Measurements from ENCODE around the gene AIMP1. TPM values are rescaled to one million over a fixed set of nuclear protein-coding genes. Genes with fewer than 3 reads are reported as not detected.
A peak's percentile ranks its signal among the peaks of the same experiment; 100 is the strongest.

AIMP1 gene
- total RNA-seq, 1 experiment from 2014 or later = 103 TPM

DNA sequence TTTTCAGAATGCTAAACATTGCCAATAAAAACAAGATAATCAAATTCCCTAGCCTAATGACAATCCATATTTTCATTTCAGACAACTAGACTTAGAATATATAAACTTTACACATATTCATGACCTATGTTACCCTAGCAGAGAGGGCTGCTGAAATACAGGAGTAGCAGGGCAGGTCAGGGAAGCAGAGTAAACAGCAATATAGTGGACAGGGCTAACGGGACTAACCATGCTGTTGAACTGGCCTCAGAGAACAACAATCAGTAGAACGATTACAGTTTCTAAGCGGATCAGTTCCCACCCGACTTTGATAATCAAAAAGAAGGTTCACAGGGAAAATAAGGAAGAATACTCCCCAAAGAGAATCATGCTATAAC lies 14.3 kb upstream of the AIMP1 start:
- Mint-ChIP-seq H3K4me3 (ENCODE audit: unreplicated experiment) (no peak overlapping the region), H3K27ac (ENCODE audit: low read depth, unreplicated experiment) (no peak overlapping the region), H3K9me3 (ENCODE audit: unreplicated experiment) (no peaks in the 10 kb centered on the region), H3K4me1 (ENCODE audit: insufficient read depth, unreplicated experiment) (peaks cover 6% of the 10 kb centered on the region), H3K36me3 (ENCODE audit: insufficient read depth, unreplicated experiment) (peaks cover 35% of the 10 kb centered on the region), H3K27me3 (ENCODE audit: insufficient read depth, unreplicated experiment) (no peaks in the 10 kb centered on the region)
- DNase-seq (ENCODE audit: unreplicated experiment) = no peak
- ChIA-PET CTCF (interaction anchor here (0.6 to 0.7 kb wide), 2 partner anchors 13 to 1456 kb away, joined by 3 to 4 read pairs; no protein-coding TSS in a partner anchor), POLR2A (interaction anchor here (0.7 to 1.0 kb wide), 2 partner anchors 14 to 26 kb away, joined by 3 read pairs; partner anchors contain the start of gene TBCK)
- BruUV-seq (replicated peaks) = no TSS peak
- TF ChIP-seq, protein P1, sequence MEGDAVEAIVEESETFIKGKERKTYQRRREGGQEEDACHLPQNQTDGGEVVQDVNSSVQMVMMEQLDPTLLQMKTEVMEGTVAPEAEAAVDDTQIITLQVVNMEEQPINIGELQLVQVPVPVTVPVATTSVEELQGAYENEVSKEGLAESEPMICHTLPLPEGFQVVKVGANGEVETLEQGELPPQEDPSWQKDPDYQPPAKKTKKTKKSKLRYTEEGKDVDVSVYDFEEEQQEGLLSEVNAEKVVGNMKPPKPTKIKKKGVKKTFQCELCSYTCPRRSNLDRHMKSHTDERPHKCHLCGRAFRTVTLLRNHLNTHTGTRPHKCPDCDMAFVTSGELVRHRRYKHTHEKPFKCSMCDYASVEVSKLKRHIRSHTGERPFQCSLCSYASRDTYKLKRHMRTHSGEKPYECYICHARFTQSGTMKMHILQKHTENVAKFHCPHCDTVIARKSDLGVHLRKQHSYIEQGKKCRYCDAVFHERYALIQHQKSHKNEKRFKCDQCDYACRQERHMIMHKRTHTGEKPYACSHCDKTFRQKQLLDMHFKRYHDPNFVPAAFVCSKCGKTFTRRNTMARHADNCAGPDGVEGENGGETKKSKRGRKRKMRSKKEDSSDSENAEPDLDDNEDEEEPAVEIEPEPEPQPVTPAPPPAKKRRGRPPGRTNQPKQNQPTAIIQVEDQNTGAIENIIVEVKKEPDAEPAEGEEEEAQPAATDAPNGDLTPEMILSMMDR (IDR thresholded peaks at IDR 0.05; ENCODE audit: unreplicated experiment) = no peak
- intact Hi-C loops (cut with micrococcal nuclease) = no loop called here

DNA sequence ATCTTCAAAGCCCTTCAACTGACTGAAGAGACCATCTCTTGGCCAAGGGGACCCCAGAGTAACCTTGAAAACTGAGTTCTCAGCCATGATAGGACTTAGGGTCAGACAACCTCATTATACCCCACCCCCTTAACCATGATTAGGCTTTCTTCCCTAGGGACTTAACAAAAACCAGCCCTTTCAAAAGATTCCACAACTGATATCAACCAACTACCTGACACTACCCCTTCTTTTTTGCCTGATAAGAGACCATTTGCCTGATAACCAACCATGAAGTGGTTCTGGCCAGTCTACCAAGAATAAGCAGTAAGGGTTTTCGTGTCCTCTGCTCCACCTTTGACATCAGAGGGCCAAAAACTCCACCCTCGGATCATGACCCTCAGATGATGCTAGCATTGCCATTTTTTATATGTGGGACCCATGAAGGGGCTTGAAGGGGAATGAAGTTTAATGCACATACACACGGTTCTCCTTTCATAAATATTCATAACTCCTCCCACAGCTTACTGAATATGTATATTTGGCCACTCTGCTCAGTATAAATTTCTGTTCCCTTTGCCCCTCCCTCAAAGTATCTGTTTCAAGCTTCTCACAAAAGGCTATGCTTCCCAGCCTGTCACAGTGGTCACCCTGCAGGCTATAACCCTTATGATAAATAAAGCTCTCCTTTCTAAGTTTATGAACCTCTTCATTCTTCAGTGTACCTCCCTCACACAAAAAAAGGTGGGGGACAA lies 12.6 kb upstream of the AIMP1 start:
- Mint-ChIP-seq H3K27ac (ENCODE audit: low read depth, unreplicated experiment) (no peak overlapping the region), H3K36me3 (ENCODE audit: insufficient read depth, unreplicated experiment) (peaks cover 35% of the 10 kb centered on the region), H3K27me3 (ENCODE audit: insufficient read depth, unreplicated experiment) (no peaks in the 10 kb centered on the region), H3K4me1 (ENCODE audit: insufficient read depth, unreplicated experiment) (peaks cover 6% of the 10 kb centered on the region), H3K4me3 (ENCODE audit: unreplicated experiment) (no peak overlapping the region), H3K9me3 (ENCODE audit: unreplicated experiment) (no peaks in the 10 kb centered on the region)
- intact Hi-C loops (cut with micrococcal nuclease) = no loop called here
- POLR2A ChIA-PET = interaction anchor here (0.7 to 2.0 kb wide), 5 partner anchors 10 to 1024 kb away, joined by 3 to 6 read pairs (median 3); partner anchors contain the start of gene TBCK
- DNase-seq (ENCODE audit: unreplicated experiment) = no peak
- TF ChIP-seq, protein P1 (IDR thresholded peaks at IDR 0.05; ENCODE audit: unreplicated experiment) = no peak
- CTCF ChIA-PET = interaction anchor here (0.6 to 1.4 kb wide), 4 partner anchors 9 to 506 kb away, joined by 3 to 4 read pairs (median 3); no protein-coding TSS in a partner anchor
- no TSS peak for BruUV-seq (replicated peaks)

DNA sequence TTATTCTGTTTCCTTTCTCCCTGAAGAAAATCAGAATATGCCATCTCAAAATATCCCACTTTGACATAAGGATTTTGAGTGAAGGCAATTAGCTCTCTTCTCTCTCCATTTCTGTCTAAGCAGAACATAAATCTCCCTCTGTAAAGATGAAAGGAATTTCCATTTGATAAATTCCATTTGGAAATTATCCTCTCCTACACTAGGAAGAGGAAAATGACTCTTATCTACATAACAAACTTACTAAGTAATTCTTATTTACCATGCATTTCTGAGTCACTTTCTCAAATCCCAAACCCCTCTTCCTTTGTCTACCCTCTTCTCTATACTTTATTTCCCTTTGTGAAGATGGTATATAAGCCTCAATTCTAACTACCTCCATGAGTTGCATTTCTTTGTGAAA lies 11.7 kb upstream of the AIMP1 start:
- POLR2A ChIA-PET = interaction anchor here (1.5 to 2.0 kb wide), 2 partner anchors 9 to 11 kb away, joined by 5 to 6 read pairs; partner anchors contain the start of gene TBCK
- H3K4me3 Mint-ChIP-seq (ENCODE audit: unreplicated experiment) = no peak overlapping the region
- H3K4me1 Mint-ChIP-seq (ENCODE audit: insufficient read depth, unreplicated experiment) = peaks cover 6% of the 10 kb centered on the region
- CTCF ChIA-PET = interaction anchor here (0.7 to 1.4 kb wide), 3 partner anchors 8 to 69 kb away, joined by 3 to 4 read pairs (median 3); no protein-coding TSS in a partner anchor
- H3K36me3 Mint-ChIP-seq (ENCODE audit: insufficient read depth, unreplicated experiment) = peaks cover 32% of the 10 kb centered on the region
- intact Hi-C loops (cut with micrococcal nuclease) = no loop called here
- no peak for DNase-seq (ENCODE audit: unreplicated experiment)
- BruUV-seq (replicated peaks) = no TSS peak
- H3K9me3 Mint-ChIP-seq (ENCODE audit: unreplicated experiment) = no peaks in the 10 kb centered on the region
- H3K27me3 Mint-ChIP-seq (ENCODE audit: insufficient read depth, unreplicated experiment) = no peaks in the 10 kb centered on the region
- TF ChIP-seq, protein P1 (IDR thresholded peaks at IDR 0.05; ENCODE audit: unreplicated experiment) = no peak
- H3K27ac Mint-ChIP-seq (ENCODE audit: low read depth, unreplicated experiment) = no peak overlapping the region

DNA sequence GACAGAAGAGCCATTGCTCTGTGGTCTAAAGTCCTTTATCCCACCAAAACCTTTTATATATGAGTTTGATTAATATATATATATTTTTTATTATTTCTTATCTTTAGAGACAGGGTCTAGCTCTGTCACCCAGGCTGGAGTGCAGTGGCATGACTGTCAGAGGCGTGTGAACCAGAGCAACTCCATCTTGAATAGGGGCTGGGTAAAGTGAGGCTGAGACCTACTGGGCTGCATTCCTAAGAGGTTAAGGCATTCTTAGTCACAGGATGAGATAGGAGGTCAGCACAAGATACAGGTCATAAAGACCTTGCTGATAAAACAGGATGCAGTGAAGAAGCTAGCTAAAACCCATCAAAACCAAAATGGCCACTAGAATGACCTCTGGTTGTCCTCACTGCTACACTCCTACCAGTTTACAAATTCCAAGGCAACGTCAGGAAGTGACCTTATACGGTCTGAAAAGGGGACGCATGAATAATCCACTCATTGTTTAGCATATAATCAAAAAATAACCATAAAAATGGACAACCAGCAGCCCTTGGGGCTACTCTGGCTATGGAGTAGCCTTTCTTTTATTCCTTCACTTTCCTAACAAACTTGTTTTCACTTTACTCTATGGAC lies 10.8 kb upstream of the AIMP1 start:
- TF ChIP-seq, protein P1 (IDR thresholded peaks at IDR 0.05; ENCODE audit: unreplicated experiment) = no peak
- Mint-ChIP-seq H3K27me3 (ENCODE audit: insufficient read depth, unreplicated experiment) (no peaks in the 10 kb centered on the region), H3K9me3 (ENCODE audit: unreplicated experiment) (no peaks in the 10 kb centered on the region), H3K27ac (ENCODE audit: low read depth, unreplicated experiment) (peak overlapping the region; percentile 59), H3K36me3 (ENCODE audit: insufficient read depth, unreplicated experiment) (peaks cover 24% of the 10 kb centered on the region), H3K4me3 (ENCODE audit: unreplicated experiment) (no peak overlapping the region), H3K4me1 (ENCODE audit: insufficient read depth, unreplicated experiment) (peaks cover 6% of the 10 kb centered on the region)
- BruUV-seq (replicated peaks) = no TSS peak
- CTCF ChIA-PET = no interaction called here
- DNase-seq (ENCODE audit: unreplicated experiment) = no peak
- POLR2A ChIA-PET = interaction anchor here (0.7 to 2.0 kb wide), 2 partner anchors 8 to 1683 kb away, joined by 3 to 5 read pairs; no protein-coding TSS in a partner anchor
- intact Hi-C loops (cut with micrococcal nuclease) = no loop called here

Measured in MCF 10A (cell line).